ENCODE results near the gene MARVELD1.

Gene MARVELD1

GRCh38 chr10:97757471-97757870, 43.9 kb downstream of the MARVELD1 start:
- Mint-ChIP-seq H3K9me3 (no peaks in the 10 kb centered on the region), H3K27ac (no peak overlapping the region), H3K4me1 (no peaks in the 10 kb centered on the region), H3K4me3 (no peak overlapping the region), H3K36me3 (ENCODE audit: low read depth) (peaks cover 37% of the 10 kb centered on the region), H3K27me3 (ENCODE audit: low read depth, poor library complexity) (no peaks in the 10 kb centered on the region)
- TF ChIP-seq CTCF (IDR thresholded peaks at IDR 0.05), result no peak
- no peak for DNase-seq

- Mint-ChIP-seq H3K27me3 (ENCODE audit: low read depth, poor library complexity) (peaks cover 6% of the 10 kb centered on the region), H3K4me3 (no peak overlapping the region), H3K27ac (no peak overlapping the region), H3K4me1 (peaks cover under 1% of the 10 kb centered on the region), H3K36me3 (ENCODE audit: low read depth) (peaks cover 22% of the 10 kb centered on the region), H3K9me3 (no peaks in the 10 kb centered on the region)
- DNase-seq, result peak; percentile 89
- TF ChIP-seq CTCF (IDR thresholded peaks at IDR 0.05), result peak; percentile 92
These were observed 45.8 kb downstream of the MARVELD1 start for GRCh38 chr10:97759158-97759887.

- no peak overlapping the region for H3K27ac Mint-ChIP-seq
- peaks cover 7% of the 10 kb centered on the region for H3K4me1 Mint-ChIP-seq
- H3K9me3 Mint-ChIP-seq, result no peaks in the 10 kb centered on the region
- H3K27me3 Mint-ChIP-seq (ENCODE audit: low read depth, poor library complexity), result peaks cover 6% of the 10 kb centered on the region
- TF ChIP-seq CTCF (IDR thresholded peaks at IDR 0.05), result no peak
- no peak overlapping the region for H3K4me3 Mint-ChIP-seq
- no peak for DNase-seq
- H3K36me3 Mint-ChIP-seq (ENCODE audit: low read depth), result peaks cover 16% of the 10 kb centered on the region
These were observed 46.4 kb downstream of the MARVELD1 start for GRCh38 chr10:97759946-97760345.

GRCh38 chr10:97760461-97761257, 47.1 kb downstream of the MARVELD1 start:
- Mint-ChIP-seq H3K4me1 (peaks cover 10% of the 10 kb centered on the region), H3K27me3 (ENCODE audit: low read depth, poor library complexity) (peaks cover 6% of the 10 kb centered on the region), H3K4me3 (no peak overlapping the region), H3K27ac (peak overlapping the region; percentile 57), H3K36me3 (ENCODE audit: low read depth) (peaks cover 10% of the 10 kb centered on the region), H3K9me3 (no peaks in the 10 kb centered on the region)
- TF ChIP-seq CTCF (IDR thresholded peaks at IDR 0.05), result no peak
- DNase-seq, result no peak

GRCh38 chr10:97761331-97761865, 47.9 kb downstream of the MARVELD1 start:
- no peak for TF ChIP-seq CTCF (IDR thresholded peaks at IDR 0.05)
- Mint-ChIP-seq H3K27me3 (ENCODE audit: low read depth, poor library complexity) (peaks cover 6% of the 10 kb centered on the region), H3K27ac (peak overlapping the region; percentile 68), H3K4me3 (no peak overlapping the region), H3K4me1 (peaks cover 10% of the 10 kb centered on the region), H3K36me3 (ENCODE audit: low read depth) (peaks cover 9% of the 10 kb centered on the region), H3K9me3 (no peaks in the 10 kb centered on the region)
- no peak for DNase-seq

Data from nephron progenitor cell (in vitro differentiated cells).